NT2/D1 (cell line): ENCODE results near the gene MKLN1.

Experiments used
- SUZ12 ChIP-seq: IDR thresholded peaks from 2 replicates; pipeline ENCODE4 v1.6.1; 2011; ENCODE audit not compliant: insufficient read length, insufficient read depth; ENCODE audit errors: extremely low read depth
- YY1 ChIP-seq: IDR thresholded peaks from 2 replicates; pipeline ENCODE4 v1.6.1; 2011; ENCODE audit not compliant: insufficient read length, insufficient read depth
- ZNF274 ChIP-seq: IDR thresholded peaks from 2 replicates; pipeline ENCODE4 v1.6.1; 2011; ENCODE audit warnings: mild to moderate bottlenecking, low read depth, low read length

DNA sequence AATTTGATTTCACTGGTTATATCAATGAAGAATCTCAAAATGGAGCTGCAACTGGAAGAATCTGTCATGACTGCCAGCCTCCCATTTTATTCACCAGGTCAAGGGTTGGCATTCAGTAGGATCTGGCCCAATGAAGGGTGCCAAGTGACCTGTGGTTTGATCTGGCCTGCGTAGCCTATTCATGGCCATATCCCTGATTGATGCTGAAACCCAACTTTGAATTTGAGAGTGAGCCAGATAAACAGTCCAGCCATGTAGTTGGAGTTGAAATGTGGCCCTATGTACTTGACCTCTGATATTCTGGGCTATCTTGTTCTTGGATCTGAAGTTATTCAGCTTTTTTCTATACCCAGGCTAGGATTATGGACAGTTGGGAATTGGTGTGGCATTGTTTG is 1.5 kb downstream of the MKLN1 start:
- TF ChIP-seq YY1 (no peak), ZNF274 (no peak), SUZ12 (no peak)
